HG03442 (cell line): ENCODE data around the gene STARD13.
A peak's percentile ranks its signal among the peaks of the same experiment; 100 is the strongest.

Experiments
- ATAC-seq: cut with Tn5 transposase; IDR thresholded peaks from one replicate; pipeline ENCODE4 v1.9.1; 2021; ENCODE audit warnings: mild to moderate bottlenecking, moderate library complexity; ENCODE audit not compliant: unreplicated experiment

Gene STARD13

DNA sequence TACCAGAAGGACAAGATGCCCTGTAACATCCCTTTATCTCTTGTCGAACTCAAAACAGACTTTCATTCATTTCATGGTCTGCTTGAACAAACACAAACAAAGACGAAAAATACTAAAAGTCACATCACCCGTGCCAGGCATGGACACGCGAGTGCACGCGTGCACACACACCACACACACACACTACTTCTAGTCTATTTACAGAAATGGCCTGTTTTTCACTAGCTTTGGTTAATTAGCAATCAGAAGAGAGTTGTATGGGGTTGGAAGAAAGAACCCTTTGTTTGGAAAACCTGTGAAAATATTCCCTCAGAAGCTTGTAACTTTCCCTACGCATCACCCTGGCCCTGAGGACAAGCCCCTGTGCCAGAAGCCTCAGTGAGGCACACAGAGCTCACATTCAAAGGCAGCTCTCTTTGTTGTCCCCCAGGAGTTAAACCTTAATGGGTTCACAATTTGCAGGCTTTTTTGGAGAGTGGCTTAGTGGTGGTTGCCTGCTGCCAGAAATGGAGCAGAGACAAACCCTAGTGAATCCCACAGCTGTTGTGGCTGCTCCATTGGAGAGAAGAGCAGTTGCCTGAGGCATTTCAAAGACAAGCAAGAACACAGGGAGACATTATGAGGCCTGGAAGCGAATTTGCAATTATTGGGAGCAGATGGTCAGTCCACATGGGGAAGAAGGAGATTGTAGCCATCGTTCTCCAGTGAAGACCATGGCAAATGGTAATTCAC lies 55.9 kb downstream of the STARD13 start:
- no peak for ATAC-seq

DNA sequence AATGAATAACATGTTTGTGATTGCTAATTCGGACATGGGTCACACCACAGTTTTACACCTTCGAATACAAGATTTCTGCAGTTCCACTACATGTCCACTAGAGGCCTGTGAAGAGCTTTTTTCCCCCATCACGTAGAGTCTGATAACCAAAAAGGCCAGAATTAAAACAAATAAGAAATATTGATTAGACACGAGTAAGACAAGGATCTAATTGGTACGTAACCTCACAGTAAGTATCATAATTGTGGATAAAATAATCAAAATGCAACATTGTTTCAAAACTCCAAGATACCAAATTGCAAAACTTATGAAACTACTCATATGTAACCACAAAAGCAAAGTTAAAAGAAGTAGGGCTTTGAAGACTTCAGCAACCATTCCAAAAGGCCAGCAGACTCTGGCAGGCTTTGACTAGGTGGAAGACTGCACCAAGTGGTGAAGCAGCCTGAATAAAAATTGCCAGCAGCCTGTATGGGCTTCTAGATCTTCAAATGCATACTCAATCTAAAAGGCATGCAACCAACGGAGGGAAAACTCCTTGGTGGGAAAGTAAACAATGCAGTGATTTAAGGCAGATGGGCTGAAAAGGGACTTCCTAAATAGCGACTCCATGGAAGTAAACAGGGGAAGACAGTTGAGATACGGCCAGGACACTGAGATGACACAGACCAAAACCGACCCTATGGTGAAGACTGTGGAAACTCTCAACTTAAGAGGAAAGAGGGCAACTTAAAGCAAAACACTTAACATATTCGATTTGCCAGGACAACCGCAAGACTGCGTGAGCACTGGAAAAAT lies 56.7 kb downstream of the STARD13 start:
- ATAC-seq: peak; percentile 64

DNA sequence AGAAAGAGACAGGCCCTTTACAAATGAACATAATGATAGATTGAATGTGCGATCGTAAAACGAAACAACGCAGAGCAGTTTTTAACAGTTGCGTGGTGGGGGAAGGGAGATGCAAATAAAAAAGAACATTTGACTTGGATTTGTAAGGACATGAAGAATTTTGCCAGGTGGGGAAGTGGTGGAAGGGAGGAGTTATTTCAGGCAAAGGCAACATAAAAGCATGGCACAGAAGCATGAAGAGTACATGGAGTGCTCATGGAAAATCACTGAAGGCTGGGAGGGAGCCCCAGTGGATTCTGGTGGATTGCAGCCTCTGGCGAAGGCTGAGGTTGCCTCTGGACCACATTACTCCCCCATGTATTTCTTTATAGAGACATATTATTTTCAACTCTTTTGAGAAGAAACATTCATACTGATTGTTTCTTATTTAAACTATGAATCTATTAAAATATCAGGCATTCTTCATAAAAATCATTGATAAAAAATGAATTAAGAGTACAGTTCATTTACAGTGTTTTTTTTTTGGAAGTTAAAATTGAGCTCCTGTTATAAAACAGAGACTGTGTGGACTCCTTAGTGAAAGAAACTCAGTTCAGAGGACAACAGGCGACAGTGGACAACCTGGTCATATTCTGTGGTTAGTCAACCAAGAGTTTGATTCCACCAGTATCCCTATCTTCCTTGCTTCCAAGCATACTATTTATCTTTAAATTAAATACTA lies 57.5 kb downstream of the STARD13 start:
- no peak for ATAC-seq

- ATAC-seq: no peak
Observed at GRCh38 chr13:33224686-33225085, 60.9 kb downstream of the STARD13 start.

- no peak for ATAC-seq
Observed at GRCh38 chr13:33224191-33224590, 61.4 kb downstream of the STARD13 start.

GRCh38 chr13:33219926-33220325 lies 65.6 kb downstream of the STARD13 start:
- no peak for ATAC-seq

- ATAC-seq: no peak
Observed at GRCh38 chr13:33218426-33218825, 67.1 kb downstream of the STARD13 start.

GRCh38 chr13:33218020-33218419 lies 67.5 kb downstream of the STARD13 start:
- no peak for ATAC-seq

- no peak for ATAC-seq
Observed at GRCh38 chr13:33217256-33217655, 68.3 kb downstream of the STARD13 start.

GRCh38 chr13:33213797-33214196 lies 71.8 kb downstream of the STARD13 start:
- ATAC-seq: no peak

DNA sequence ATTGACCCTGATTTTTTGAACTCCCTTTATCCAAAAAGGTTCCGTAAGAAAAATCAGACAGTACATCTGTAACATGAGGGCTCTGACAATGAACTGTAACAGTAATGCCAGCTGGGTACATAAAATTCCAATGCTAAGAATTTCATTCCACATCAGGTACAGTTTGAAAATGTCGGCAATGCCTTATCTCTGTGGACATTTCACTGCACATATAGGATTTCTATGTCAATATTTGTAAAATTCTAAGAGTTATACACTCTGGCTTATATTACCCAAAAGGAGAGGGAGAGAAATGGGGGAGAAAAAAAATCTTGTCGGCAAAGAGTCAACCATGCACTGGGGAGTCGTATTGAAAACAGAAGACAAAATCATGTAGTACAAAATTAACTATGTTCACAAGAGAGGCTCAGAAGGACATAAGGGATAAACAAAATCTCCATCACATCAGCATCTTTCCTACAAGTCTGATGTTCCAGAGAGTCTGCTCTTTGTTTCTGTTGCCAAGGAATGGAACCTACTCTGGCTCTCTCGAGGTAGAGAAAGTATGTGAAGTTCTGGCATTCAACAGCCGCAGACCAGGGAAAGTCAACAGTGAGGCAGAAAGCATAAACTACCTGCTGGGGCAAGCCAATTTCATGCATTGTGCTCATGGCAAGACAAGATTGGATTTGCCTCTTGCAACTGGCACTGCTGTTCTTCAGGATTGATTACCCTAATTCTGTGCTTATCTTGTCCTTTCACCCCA lies 72.4 kb downstream of the STARD13 start:
- no peak for ATAC-seq

DNA sequence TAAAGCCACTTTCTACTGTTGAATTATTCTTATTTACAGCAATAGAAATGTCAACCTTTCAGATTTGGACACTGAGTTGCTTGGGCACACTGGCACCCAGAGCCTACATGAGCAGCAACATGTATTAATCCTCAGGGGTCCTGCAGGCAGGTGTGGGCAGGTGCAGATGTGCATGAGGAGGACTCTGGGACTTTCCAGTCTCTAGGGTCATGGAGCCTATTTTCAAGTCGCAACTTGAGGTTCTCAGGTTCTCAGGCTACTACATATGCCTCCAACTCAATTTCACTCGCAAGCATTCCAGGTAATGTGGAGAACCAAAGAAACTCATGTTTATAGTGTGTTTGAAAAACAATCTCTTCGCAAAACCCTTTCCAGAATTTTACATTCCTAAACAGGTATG lies 73.2 kb downstream of the STARD13 start:
- ATAC-seq: no peak

DNA sequence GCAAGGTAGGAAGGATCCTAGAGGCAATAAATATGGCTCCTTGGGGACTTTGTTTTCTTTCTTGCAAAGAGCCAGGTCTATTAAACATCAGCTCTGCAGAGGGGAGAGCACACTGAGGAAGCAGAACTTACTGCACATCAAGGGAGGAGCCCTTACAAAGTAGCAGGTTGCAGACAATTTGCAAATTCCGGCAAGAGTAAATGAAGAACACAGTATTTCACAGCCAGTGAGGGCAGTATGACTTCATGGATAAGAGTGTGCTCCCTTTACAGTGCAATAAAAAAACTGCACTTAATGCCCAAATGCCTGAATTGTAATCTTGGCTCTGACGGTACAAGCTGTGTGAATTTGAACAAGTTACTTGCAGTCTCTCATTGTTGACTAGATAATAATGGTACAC lies 75.5 kb downstream of the STARD13 start:
- no peak for ATAC-seq

DNA sequence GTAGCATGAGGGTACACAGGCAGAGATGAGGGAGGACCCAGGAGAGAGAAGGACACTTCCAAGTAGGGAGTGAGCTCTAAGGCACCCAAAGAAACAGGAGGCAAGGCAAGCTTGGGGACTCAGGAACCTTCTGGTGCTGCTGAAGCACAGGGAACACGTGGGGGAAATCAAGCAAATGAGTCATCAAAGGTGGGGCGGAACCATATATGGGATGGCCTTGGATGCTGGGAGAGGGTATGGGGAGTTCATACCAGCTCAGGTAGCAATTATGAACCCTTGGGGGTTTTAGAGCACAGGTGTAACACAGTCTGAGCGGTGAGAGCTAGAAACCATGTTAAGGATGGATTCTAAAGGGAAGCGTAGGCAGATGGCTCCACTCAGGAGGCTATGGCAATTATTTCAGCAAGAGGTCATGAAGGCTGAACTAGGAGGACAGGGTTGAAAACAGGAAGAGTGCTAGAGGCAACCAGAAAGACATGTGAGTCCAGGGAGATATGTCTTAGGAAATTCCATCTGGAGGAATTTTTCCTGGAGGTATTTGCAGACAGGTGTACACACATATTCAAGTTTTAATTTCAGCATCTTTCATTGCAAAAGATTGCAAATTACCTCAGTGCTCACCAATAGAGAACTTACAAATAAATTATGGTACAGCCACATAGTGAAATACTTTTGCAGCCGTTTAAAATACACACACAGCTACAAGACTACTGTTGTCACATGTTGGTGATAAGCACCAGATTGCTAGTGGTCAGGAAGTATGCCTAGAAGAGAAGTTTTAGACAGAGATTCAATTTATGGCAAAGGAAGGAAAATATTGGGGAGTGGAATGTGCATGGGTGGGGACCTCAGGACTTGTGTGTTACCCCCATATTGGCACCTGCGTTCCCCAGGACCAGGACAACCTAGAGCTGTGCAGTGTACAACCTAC lies 77.0 kb downstream of the STARD13 start:
- no peak for ATAC-seq

GRCh38 chr13:33207615-33207961 lies 78.0 kb downstream of the STARD13 start:
- no peak for ATAC-seq

GRCh38 chr13:33206945-33207614 lies 78.5 kb downstream of the STARD13 start:
- no peak for ATAC-seq

GRCh38 chr13:33206425-33206824 lies 79.1 kb downstream of the STARD13 start:
- ATAC-seq: no peak

GRCh38 chr13:33205804-33206221 lies 79.7 kb downstream of the STARD13 start:
- peak; percentile 44 for ATAC-seq

GRCh38 chr13:33205224-33205623 lies 80.3 kb downstream of the STARD13 start:
- ATAC-seq: no peak
